Measurements from ENCODE around the gene AGPAT3.

- TF ChIP-seq, protein P1, sequence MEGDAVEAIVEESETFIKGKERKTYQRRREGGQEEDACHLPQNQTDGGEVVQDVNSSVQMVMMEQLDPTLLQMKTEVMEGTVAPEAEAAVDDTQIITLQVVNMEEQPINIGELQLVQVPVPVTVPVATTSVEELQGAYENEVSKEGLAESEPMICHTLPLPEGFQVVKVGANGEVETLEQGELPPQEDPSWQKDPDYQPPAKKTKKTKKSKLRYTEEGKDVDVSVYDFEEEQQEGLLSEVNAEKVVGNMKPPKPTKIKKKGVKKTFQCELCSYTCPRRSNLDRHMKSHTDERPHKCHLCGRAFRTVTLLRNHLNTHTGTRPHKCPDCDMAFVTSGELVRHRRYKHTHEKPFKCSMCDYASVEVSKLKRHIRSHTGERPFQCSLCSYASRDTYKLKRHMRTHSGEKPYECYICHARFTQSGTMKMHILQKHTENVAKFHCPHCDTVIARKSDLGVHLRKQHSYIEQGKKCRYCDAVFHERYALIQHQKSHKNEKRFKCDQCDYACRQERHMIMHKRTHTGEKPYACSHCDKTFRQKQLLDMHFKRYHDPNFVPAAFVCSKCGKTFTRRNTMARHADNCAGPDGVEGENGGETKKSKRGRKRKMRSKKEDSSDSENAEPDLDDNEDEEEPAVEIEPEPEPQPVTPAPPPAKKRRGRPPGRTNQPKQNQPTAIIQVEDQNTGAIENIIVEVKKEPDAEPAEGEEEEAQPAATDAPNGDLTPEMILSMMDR (IDR thresholded peaks at IDR 0.05), result no peak
- TF ChIP-seq POLR2A (IDR thresholded peaks at IDR 0.05), result no peak
Measured at GRCh38 chr21:43892334-43892733, 27.3 kb downstream of the AGPAT3 start.

Measured in esophagus squamous epithelium (tissue), 4 donors.